IPS DF 6.9 (cell line): Measurements from ENCODE around the gene LRRC7.
"Not testable (repeated sequence)": the region's sequence is repeated elsewhere in the genome, so short reads cannot be mapped to it uniquely, and the experiment has no call there.

Source experiments
- DNase-seq: peaks from one replicate; pipeline ENCODE4 v3.0.0-alpha.2; 2013; ENCODE audit warnings: low read depth, low spot score
- H3K27ac ChIP-seq: one replicate; pipeline ENCODE4 v1.5.1; 2013; ENCODE audit warnings: low read length, control low read depth
- H3K27me3 ChIP-seq: 2 replicates; pipeline ENCODE4 v1.6.1; 2013; ENCODE audit warnings: mild to moderate bottlenecking, low read length; ENCODE audit not compliant: control insufficient read depth, insufficient read depth
- H3K36me3 ChIP-seq: 2 replicates; pipeline ENCODE4 v1.6.1; 2013; ENCODE audit warnings: low read length; ENCODE audit not compliant: control insufficient read depth, insufficient read depth
- H3K4me1 ChIP-seq: 2 replicates; pipeline ENCODE4 v1.6.1; 2013; ENCODE audit warnings: low read length; ENCODE audit not compliant: control insufficient read depth, insufficient read depth
- H3K4me3 ChIP-seq: 2 replicates; pipeline ENCODE4 v1.5.1; 2013; ENCODE audit warnings: mild to moderate bottlenecking, low read length
- H3K9me3 ChIP-seq: 2 replicates; pipeline ENCODE4 v1.6.1; 2013; ENCODE audit warnings: low read length, inconsistent platforms; ENCODE audit not compliant: control insufficient read depth, insufficient read depth
- WGBS: extraction: QIAGEN DNeasy Blood & Tissue Kit; methylation state at CpG from one replicate; pipeline ENCODE4 v1.1.7; 2013; ENCODE audit warnings: mixed read lengths, missing lambda C conversion rate; ENCODE audit not compliant: insufficient read length, insufficient coverage; 5-methylcytosine and 5-hydroxymethylcytosine counted together

The LRRC7 gene

GRCh38 chr1:69852706-69853105 lies 285.0 kb downstream of the LRRC7 start:
- Histone ChIP-seq H3K36me3 (no peaks in the 10 kb centered on the region), H3K27ac (no peak overlapping the region), H3K9me3 (no peaks in the 10 kb centered on the region), H3K4me3 (no peak overlapping the region), H3K27me3 (no peaks in the 10 kb centered on the region), H3K4me1 (no peaks in the 10 kb centered on the region)
- DNase-seq: no peak

- no peak overlapping the region for H3K4me3 ChIP-seq
- H3K27me3 ChIP-seq: no peaks in the 10 kb centered on the region
- WGBS: no CpG with 5 or more reads among the region's 1 CpG
- no peaks in the 10 kb centered on the region for H3K9me3 ChIP-seq
- no peaks in the 10 kb centered on the region for H3K36me3 ChIP-seq
- DNase-seq: no peak
- no peaks in the 10 kb centered on the region for H3K4me1 ChIP-seq
- H3K27ac ChIP-seq: no peak overlapping the region
Observed at GRCh38 chr1:69858534-69858933, 290.8 kb downstream of the LRRC7 start.

GRCh38 chr1:69861641-69862040 lies 293.9 kb downstream of the LRRC7 start:
- no CpG with 5 or more reads among the region's 5 CpGs for WGBS
- no peak for DNase-seq
- no peaks in the 10 kb centered on the region for H3K9me3 ChIP-seq
- no peaks in the 10 kb centered on the region for H3K27me3 ChIP-seq
- no peak overlapping the region for H3K4me3 ChIP-seq
- H3K4me1 ChIP-seq: no peaks in the 10 kb centered on the region
- no peaks in the 10 kb centered on the region for H3K36me3 ChIP-seq
- H3K27ac ChIP-seq: no peak overlapping the region

- no CpG with 5 or more reads among the region's 1 CpG for WGBS
- H3K27me3 ChIP-seq: no peaks in the 10 kb centered on the region
- no peak for DNase-seq
Observed at GRCh38 chr1:69862906-69863305, 295.2 kb downstream of the LRRC7 start.

DNA sequence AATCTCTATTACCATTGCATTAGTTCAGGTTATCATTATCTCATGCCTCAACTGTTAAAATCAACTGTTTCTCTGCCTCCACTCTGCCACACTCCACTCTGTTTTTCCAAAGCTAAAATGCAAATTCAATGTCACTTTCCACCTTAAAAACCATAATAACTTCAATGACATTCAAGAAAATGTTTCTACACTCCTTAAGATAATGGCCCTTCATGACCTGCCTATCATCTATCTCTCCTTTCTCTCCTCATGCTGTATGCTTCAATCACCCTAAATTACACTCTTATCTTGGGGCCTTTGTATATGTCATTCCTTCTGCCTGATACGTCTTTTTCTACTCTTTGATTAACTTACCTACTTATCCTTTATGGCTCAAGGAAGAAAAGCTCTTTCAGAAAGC lies 296.0 kb downstream of the LRRC7 start:
- H3K36me3 ChIP-seq: no peaks in the 10 kb centered on the region
- H3K27me3 ChIP-seq: no peaks in the 10 kb centered on the region
- WGBS: no CpG with 5 or more reads among the region's 1 CpG
- H3K9me3 ChIP-seq: no peaks in the 10 kb centered on the region
- DNase-seq: no peak
- no peak overlapping the region for H3K4me3 ChIP-seq
- no peaks in the 10 kb centered on the region for H3K4me1 ChIP-seq
- H3K27ac ChIP-seq: no peak overlapping the region

More at GRCh38 chr1:69862906-69863305, 295.2 kb downstream of the LRRC7 start:
- H3K9me3 ChIP-seq: no peaks in the 10 kb centered on the region
- H3K27ac ChIP-seq: no peak overlapping the region
- H3K4me1 ChIP-seq: no peaks in the 10 kb centered on the region
- H3K36me3 ChIP-seq: no peaks in the 10 kb centered on the region
- no peak overlapping the region for H3K4me3 ChIP-seq

- no CpG with 5 or more reads among the region's 3 CpGs for WGBS
- no peak overlapping the region for H3K27ac ChIP-seq
- H3K4me3 ChIP-seq: no peak overlapping the region
- DNase-seq: no peak
- no peaks in the 10 kb centered on the region for H3K36me3 ChIP-seq
- no peaks in the 10 kb centered on the region for H3K4me1 ChIP-seq
- no peaks in the 10 kb centered on the region for H3K9me3 ChIP-seq
- no peaks in the 10 kb centered on the region for H3K27me3 ChIP-seq
Observed at GRCh38 chr1:69871412-69871811, 303.7 kb downstream of the LRRC7 start.

GRCh38 chr1:69878338-69878737 lies 310.6 kb downstream of the LRRC7 start:
- no peaks in the 10 kb centered on the region for H3K27me3 ChIP-seq
- WGBS: no CpG with 5 or more reads among the region's 3 CpGs
- no peak for DNase-seq
- no peaks in the 10 kb centered on the region for H3K36me3 ChIP-seq
- no peak overlapping the region for H3K4me3 ChIP-seq
- no peaks in the 10 kb centered on the region for H3K4me1 ChIP-seq
- no peak overlapping the region for H3K27ac ChIP-seq
- H3K9me3 ChIP-seq: no peaks in the 10 kb centered on the region

- H3K27me3 ChIP-seq, H3K4me1 ChIP-seq, H3K27ac ChIP-seq, H3K4me3 ChIP-seq, DNase-seq, H3K9me3 ChIP-seq, H3K36me3 ChIP-seq: not testable (repeated sequence)
- no CpG with 5 or more reads among the region's 14 CpGs for WGBS
Observed at GRCh38 chr1:69888016-69888415, 320.3 kb downstream of the LRRC7 start.

GRCh38 chr1:69888657-69889056 lies 320.9 kb downstream of the LRRC7 start:
- WGBS: no CpG with 5 or more reads among the region's 1 CpG
- no peaks in the 10 kb centered on the region for H3K27me3 ChIP-seq
- no peak overlapping the region for H3K4me3 ChIP-seq
- no peak overlapping the region for H3K27ac ChIP-seq
- no peaks in the 10 kb centered on the region for H3K9me3 ChIP-seq
- H3K36me3 ChIP-seq: no peaks in the 10 kb centered on the region
- H3K4me1 ChIP-seq: no peaks in the 10 kb centered on the region
- DNase-seq: no peak

- H3K9me3 ChIP-seq: no peaks in the 10 kb centered on the region
- no peaks in the 10 kb centered on the region for H3K4me1 ChIP-seq
- no peak overlapping the region for H3K4me3 ChIP-seq
- WGBS: no CpG with 5 or more reads among the region's 5 CpGs
- H3K27ac ChIP-seq: no peak overlapping the region
- no peaks in the 10 kb centered on the region for H3K27me3 ChIP-seq
- no peak for DNase-seq
- H3K36me3 ChIP-seq: no peaks in the 10 kb centered on the region
Observed at GRCh38 chr1:69898403-69898947, 330.8 kb downstream of the LRRC7 start.

- Histone ChIP-seq H3K27ac (no peak overlapping the region), H3K4me1 (no peaks in the 10 kb centered on the region), H3K9me3 (no peaks in the 10 kb centered on the region; the same call in 1 of the 2 replicates), H3K27me3 (no peaks in the 10 kb centered on the region), H3K36me3 (no peaks in the 10 kb centered on the region; the same call in 1 of the 2 replicates), H3K4me3 (no peak overlapping the region)
- DNase-seq: no peak
- no CpG with 5 or more reads among the region's 1 CpG for WGBS
Observed at GRCh38 chr1:69911301-69911801, 343.6 kb downstream of the LRRC7 start.
